Tibial artery (tissue), 4 donors: ENCODE data around the gene CAPZB.
A peak's percentile ranks its signal among the peaks of the same experiment; 100 is the strongest.

ENCODE experiments used
- DNase-seq, 2 donors: peaks; one replicate each; pipeline ENCODE4 v3.0.0-alpha.2; 2019
- H3K27ac ChIP-seq, 2 donors: fragments of 200-600 bp; sonication (generic) in 1 of 2; 1 replicate in 1 of 2; 2 replicates in 1 of 2; pipeline ENCODE4 v1.5.1; 2018 to 2019; ENCODE audit warnings: mild to moderate bottlenecking in 1 of 2
- H3K27me3 ChIP-seq, 2 donors: fragments of 200-600 bp; sonication (generic) in 1 of 2; one replicate each; pipeline versions ENCODE4 v1.5.1 to v1.6.0; 2016 to 2019
- H3K36me3 ChIP-seq, 3 donors: fragments of 200-600 bp; sonication (generic) in 2 of 3; one replicate each; pipeline ENCODE4 v1.5.1; 2016 to 2019; ENCODE audit warnings: mild to moderate bottlenecking in 2 of 3
- H3K4me1 ChIP-seq, 4 donors: fragments of 200-600 bp; sonication (generic) in 2 of 4; 1 replicate in 3 of 4; 2 replicates in 1 of 4; pipeline ENCODE4 v1.5.1; 2016 to 2019
- H3K4me3 ChIP-seq, 2 donors: fragments of 200-600 bp; sonication (generic) in 1 of 2; 1 replicate in 1 of 2; 2 replicates in 1 of 2; pipeline ENCODE4 v1.5.1; 2018 to 2019; ENCODE audit warnings: mild to moderate bottlenecking in 2 of 2
- H3K9me3 ChIP-seq, 3 donors: fragments of 200-600 bp; sonication (generic) in 1 of 3; one replicate each; pipeline ENCODE4 v1.5.1; 2016 to 2019
- CTCF ChIP-seq, 2 experiments: fragments of 200-600 bp in 1 of 2; fragments of 450-650 bp in 1 of 2; IDR thresholded peaks; one replicate each; pipeline ENCODE4 v1.5.1; 2017 to 2019; ENCODE audit warnings: antibody characterized with exemption in 2 of 2, mild to moderate bottlenecking in 1 of 2, moderate library complexity in 1 of 2
- intact Hi-C: fragments of 100-400 bp; cut with DNase I; formaldehyde crosslinking; loops from one replicate; pipeline ENCODE4 v1.15.0; 2023; ENCODE audit warnings: low total_unique reads

The CAPZB gene

GRCh38 chr1:19445417-19446342 is 39.7 kb downstream of the CAPZB start:
- intact Hi-C loops: loop anchor here (5.0 kb wide), 1 partner anchor 43 kb away; no protein-coding TSS in a partner anchor
- Histone ChIP-seq H3K36me3 (no peaks in the 10 kb centered on the region), H3K4me3 (no peak overlapping the region), H3K27ac (peak overlapping the region; percentile 72 to 89), H3K27me3 (no peaks in the 10 kb centered on the region), H3K9me3 (no peaks in the 10 kb centered on the region), H3K4me1 (peaks cover 3 to 99% (median 78%) of the 10 kb centered on the region in 4 donors)
- peak; percentile 8 to 18 for TF ChIP-seq CTCF (IDR thresholded peaks at IDR 0.05)
- no peak for DNase-seq

- no peak for TF ChIP-seq CTCF (IDR thresholded peaks at IDR 0.05)
- no peak for DNase-seq
- no peaks in the 10 kb centered on the region for H3K36me3 ChIP-seq
- intact Hi-C loops: loop anchor here (5.0 kb wide), 1 partner anchor 42 kb away; no protein-coding TSS in a partner anchor
- peak overlapping the region; percentile 72 to 89 for H3K27ac ChIP-seq
- no peaks in the 10 kb centered on the region for H3K27me3 ChIP-seq
- H3K9me3 ChIP-seq: no peaks in the 10 kb centered on the region
- H3K4me1 ChIP-seq: peaks cover 3 to 99% (median 82%) of the 10 kb centered on the region in 4 donors
- no peak overlapping the region for H3K4me3 ChIP-seq
Observed at GRCh38 chr1:19444296-19445021, 40.9 kb downstream of the CAPZB start.

GRCh38 chr1:19443326-19443725 is 42.0 kb downstream of the CAPZB start:
- Histone ChIP-seq H3K27me3 (no peaks in the 10 kb centered on the region), H3K4me3 (no peak overlapping the region), H3K9me3 (no peaks in the 10 kb centered on the region), H3K27ac (peak overlapping the region; percentile 72 to 89), H3K4me1 (peaks cover 6 to 99% (median 82%) of the 10 kb centered on the region in 4 donors), H3K36me3 (no peaks in the 10 kb centered on the region)
- DNase-seq: no peak
- intact Hi-C loops: no loop called here
- TF ChIP-seq CTCF (IDR thresholded peaks at IDR 0.05): no peak

- intact Hi-C loops: no loop called here
- no peaks in the 10 kb centered on the region for H3K36me3 ChIP-seq
- H3K4me3 ChIP-seq: no peak overlapping the region
- H3K27me3 ChIP-seq: no peaks in the 10 kb centered on the region
- H3K9me3 ChIP-seq: no peaks in the 10 kb centered on the region
- H3K4me1 ChIP-seq: peaks cover 6 to 99% (median 82%) of the 10 kb centered on the region in 4 donors
- TF ChIP-seq CTCF (IDR thresholded peaks at IDR 0.05): no peak
- H3K27ac ChIP-seq: peak overlapping the region; percentile 72 to 89
- no peak for DNase-seq
Observed at GRCh38 chr1:19442154-19443096, 42.9 kb downstream of the CAPZB start.
